Coronary artery (tissue), 2 donors: ENCODE results near the gene MORN2.

Source experiments
- DNase-seq: peaks from one replicate; pipeline ENCODE4 v3.0.0-alpha.2; 2017; ENCODE audit warnings: low spot score
- H3K27ac ChIP-seq, 2 donors: fragments of 200-600 bp; sonication (generic); one replicate each; pipeline ENCODE4 v1.5.1; 2016 to 2019
- H3K4me3 ChIP-seq: fragments of 200-600 bp; sonication (generic); 2 replicates; pipeline ENCODE4 v1.5.1; 2016; ENCODE audit warnings: mild to moderate bottlenecking, moderate library complexity
- TF ChIP-seq, protein P1 (sequence below): fragments of 200-600 bp; sonication (generic); IDR thresholded peaks from one replicate; pipeline ENCODE4 v1.5.1; 2019; ENCODE audit warnings: antibody characterized with exemption

Gene MORN2

DNA sequence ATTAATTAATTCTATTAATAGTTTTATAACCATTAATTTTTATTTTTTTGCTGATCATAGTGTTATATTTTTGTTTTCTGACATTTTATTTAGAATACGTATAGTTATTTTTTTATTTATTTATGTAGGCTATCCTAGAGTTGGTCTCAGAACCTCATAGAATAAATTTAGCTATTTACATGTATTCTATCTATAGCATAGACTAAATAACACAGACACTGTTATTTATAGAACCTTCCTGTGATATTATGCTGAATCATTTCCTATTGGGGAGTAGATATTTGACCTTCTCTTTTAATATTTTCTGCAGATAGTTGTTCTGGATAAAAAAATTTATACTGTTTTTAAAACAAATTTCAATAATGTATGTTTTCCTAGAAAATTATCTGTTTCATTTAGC lies 34.1 kb downstream of the MORN2 start:
- no peak overlapping the region for H3K4me3 ChIP-seq
- no peak overlapping the region for H3K27ac ChIP-seq
- no peak for DNase-seq
- TF ChIP-seq, protein P1, sequence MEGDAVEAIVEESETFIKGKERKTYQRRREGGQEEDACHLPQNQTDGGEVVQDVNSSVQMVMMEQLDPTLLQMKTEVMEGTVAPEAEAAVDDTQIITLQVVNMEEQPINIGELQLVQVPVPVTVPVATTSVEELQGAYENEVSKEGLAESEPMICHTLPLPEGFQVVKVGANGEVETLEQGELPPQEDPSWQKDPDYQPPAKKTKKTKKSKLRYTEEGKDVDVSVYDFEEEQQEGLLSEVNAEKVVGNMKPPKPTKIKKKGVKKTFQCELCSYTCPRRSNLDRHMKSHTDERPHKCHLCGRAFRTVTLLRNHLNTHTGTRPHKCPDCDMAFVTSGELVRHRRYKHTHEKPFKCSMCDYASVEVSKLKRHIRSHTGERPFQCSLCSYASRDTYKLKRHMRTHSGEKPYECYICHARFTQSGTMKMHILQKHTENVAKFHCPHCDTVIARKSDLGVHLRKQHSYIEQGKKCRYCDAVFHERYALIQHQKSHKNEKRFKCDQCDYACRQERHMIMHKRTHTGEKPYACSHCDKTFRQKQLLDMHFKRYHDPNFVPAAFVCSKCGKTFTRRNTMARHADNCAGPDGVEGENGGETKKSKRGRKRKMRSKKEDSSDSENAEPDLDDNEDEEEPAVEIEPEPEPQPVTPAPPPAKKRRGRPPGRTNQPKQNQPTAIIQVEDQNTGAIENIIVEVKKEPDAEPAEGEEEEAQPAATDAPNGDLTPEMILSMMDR = no peak

DNA sequence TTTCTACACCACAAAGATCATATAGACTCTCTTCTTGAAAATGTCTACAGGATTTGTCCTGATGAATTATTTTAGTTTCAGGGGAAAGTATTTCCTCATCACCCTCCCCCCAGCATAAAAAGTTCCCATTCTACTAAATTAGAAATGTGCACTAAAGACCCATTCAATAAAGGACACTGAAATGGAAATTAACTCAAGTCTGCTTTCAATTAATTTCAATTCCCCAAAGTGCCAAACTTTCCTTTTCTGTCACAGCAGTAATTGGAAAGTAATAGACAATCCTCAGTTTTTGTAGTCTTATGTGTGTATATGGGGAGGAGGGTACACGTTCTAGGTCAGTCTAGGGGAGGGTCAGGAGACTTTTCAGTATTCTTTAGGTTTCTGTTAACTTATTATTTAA lies 35.4 kb downstream of the MORN2 start:
- H3K27ac ChIP-seq = no peak overlapping the region
- TF ChIP-seq, protein P1 = no peak
- DNase-seq = no peak
- H3K4me3 ChIP-seq = no peak overlapping the region

DNA sequence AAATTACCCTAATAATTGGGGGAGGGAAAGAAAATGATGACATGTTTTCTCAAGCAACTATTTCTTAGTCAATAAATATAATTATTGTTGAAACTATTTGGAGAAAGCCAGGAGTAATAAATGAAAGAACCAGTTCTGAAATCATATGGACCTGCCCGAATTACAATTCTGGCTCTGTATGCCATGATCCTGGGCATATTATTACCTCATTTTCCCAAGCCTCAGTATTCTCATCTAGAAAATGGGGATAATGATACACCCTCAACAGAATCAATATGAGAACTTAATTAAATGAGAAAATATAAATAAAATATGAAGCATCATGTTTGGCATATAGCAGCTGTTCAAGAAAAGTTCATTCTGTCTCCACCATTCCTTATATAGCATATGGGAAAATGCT lies 36.8 kb downstream of the MORN2 start:
- DNase-seq = no peak
- H3K4me3 ChIP-seq = no peak overlapping the region
- H3K27ac ChIP-seq = no peak overlapping the region
- TF ChIP-seq, protein P1 = no peak

DNA sequence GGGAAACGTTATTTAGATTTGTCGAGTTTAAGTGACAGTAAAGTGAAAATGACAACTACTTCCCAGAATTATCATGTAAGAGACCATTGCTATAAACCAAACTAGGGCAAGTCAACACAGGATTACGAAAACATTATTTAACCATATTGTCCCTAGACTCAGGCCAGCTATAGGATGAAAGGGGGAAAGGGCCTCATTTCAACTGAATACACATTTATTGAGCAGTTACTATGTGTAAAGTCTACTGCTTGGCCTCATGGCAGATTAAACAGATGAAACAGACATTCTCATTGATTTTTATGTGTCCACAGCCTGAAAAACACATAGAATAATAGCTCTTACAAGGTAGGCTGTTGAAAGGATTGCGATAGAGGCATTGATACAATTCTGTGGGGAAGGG lies 46.6 kb downstream of the MORN2 start:
- no peak for DNase-seq
- Histone ChIP-seq H3K4me3 (no peak overlapping the region), H3K27ac (no peak overlapping the region)
- TF ChIP-seq, protein P1 = no peak

DNA sequence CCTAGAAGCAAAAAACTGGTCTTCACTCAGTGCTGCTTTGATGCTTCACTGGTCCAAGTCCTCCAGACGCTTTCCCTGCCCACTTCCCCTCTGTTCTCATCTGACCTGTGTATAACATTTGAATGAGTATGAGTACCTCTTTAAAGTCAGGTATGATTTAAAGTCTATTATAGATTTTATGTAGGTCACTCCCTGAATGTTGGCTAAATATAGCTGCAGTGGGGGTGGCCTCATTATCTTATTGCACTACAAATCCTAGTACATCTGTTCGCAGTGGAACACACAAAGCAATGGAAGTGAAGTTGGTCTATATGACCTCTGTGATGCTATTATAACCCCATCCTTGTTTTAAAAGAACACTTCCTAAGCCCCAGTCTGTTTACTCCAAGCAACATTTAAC lies 47.1 kb downstream of the MORN2 start:
- no peak overlapping the region for H3K4me3 ChIP-seq
- TF ChIP-seq, protein P1 = no peak
- DNase-seq = no peak
- no peak overlapping the region for H3K27ac ChIP-seq

DNA sequence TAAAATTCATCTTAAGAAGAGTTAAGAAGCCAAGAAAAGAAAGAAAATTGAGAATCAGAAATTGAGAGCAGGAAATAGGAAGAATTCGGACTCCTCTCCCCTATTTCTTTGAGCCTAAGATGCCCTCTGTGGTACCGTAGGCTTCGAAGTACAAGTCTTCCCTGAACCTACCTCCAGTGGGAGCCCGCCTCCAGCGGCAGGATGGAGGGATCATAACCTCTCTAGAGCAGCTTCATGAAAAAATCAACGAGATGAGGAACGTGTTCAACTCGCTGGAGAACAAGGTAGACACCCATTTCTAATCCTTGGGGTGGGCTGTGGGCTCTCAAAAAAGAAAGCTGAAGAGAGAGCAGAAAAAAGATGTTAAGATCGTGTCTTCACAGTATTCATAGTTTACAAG lies 50.2 kb downstream of the MORN2 start:
- Histone ChIP-seq H3K4me3 (no peak overlapping the region), H3K27ac (no peak overlapping the region)
- TF ChIP-seq, protein P1 = no peak
- no peak for DNase-seq

DNA sequence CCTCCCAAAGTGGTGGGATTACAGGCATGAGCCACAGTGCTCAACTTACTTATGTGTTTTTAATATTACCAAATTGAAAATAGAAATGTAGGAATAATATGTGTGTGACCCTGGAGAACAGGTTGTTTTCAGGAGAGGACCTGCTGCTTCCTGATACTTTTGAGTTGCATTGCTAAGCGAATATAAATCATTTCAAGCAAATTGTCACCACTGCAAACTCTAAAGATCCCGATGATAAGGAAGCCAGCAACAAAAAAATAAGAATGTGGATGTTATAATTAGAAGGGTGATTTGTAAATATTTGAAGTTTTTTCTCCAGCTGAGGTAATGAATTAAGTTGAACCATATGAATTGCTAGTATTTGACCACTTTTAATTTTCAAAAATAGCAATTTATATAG lies 54.8 kb downstream of the MORN2 start:
- Histone ChIP-seq H3K27ac (no peak overlapping the region), H3K4me3 (no peak overlapping the region)
- TF ChIP-seq, protein P1 = no peak
- no peak for DNase-seq
